GM19468 (cell line): Measurements from ENCODE around the gene PPP4R3A.
A peak's percentile ranks its signal among the peaks of the same experiment; 100 is the strongest.
"Not testable (repeated sequence)": the region's sequence is repeated elsewhere in the genome, so short reads cannot be mapped to it uniquely, and the experiment has no call there.

ENCODE experiments used
- ATAC-seq: cut with Tn5 transposase; IDR thresholded peaks from one replicate; pipeline ENCODE4 v1.9.1; 2021; ENCODE audit warnings: mild to moderate bottlenecking, moderate library complexity, moderate number of reproducible peaks; ENCODE audit not compliant: unreplicated experiment; ENCODE audit errors: extremely low read depth

Gene PPP4R3A

GRCh38 chr14:91510171-91511042 is at the start of gene PPP4R3A:
PPP4R3A (minus strand) TSS chr14:91510310; CDS start chr14:91509647, 663 bp downstream.
- ATAC-seq = peak; percentile 65

GRCh38 chr14:91555531-91555930 is 45.4 kb upstream of the PPP4R3A start:
- ATAC-seq = no peak

- no peak for ATAC-seq
These were observed 44.6 kb upstream of the PPP4R3A start for GRCh38 chr14:91554535-91555332.

- no peak for ATAC-seq
These were observed 38.0 kb upstream of the PPP4R3A start for GRCh38 chr14:91548108-91548507.

- no peak for ATAC-seq
These were observed 36.0 kb upstream of the PPP4R3A start for GRCh38 chr14:91545946-91546716.

GRCh38 chr14:91545204-91545603 is 35.1 kb upstream of the PPP4R3A start:
- ATAC-seq = no peak

- no peak for ATAC-seq
These were observed 26.2 kb upstream of the PPP4R3A start for GRCh38 chr14:91536327-91536726.

- not testable (repeated sequence) for ATAC-seq
These were observed 23.9 kb upstream of the PPP4R3A start for GRCh38 chr14:91534059-91534458.

- no peak for ATAC-seq
These were observed 23.5 kb upstream of the PPP4R3A start for GRCh38 chr14:91533623-91534022.

GRCh38 chr14:91523972-91524371 is 13.9 kb upstream of the PPP4R3A start:
- ATAC-seq = no peak

- ATAC-seq = no peak
These were observed 11.0 kb upstream of the PPP4R3A start for GRCh38 chr14:91521061-91521640.

GRCh38 chr14:91520138-91520537 is 10.0 kb upstream of the PPP4R3A start:
- ATAC-seq = no peak

- ATAC-seq = no peak
These were observed 9.3 kb upstream of the PPP4R3A start for GRCh38 chr14:91519239-91520036.

GRCh38 chr14:91516663-91517388 is 6.7 kb upstream of the PPP4R3A start:
- ATAC-seq = no peak

GRCh38 chr14:91515979-91516378 is 5.9 kb upstream of the PPP4R3A start:
- no peak for ATAC-seq

GRCh38 chr14:91511043-91511383 is 903 bp upstream of the PPP4R3A start:
- no peak for ATAC-seq

GRCh38 chr14:91509878-91510170 is 286 bp downstream of the PPP4R3A start:
- ATAC-seq = no peak

- no peak for ATAC-seq
These were observed 830 bp downstream of the PPP4R3A start for GRCh38 chr14:91509083-91509877.
